Hindlimb muscle (tissue), 1 donor: ENCODE data around the gene FOXL2. TPM values are rescaled to one million over a fixed set of nuclear protein-coding genes. Genes with fewer than 3 reads are reported as not detected.

ENCODE experiments used
- DNase-seq: peaks from one replicate; pipeline ENCODE4 v3.0.0-alpha.2; 2013
- polyA plus RNA-seq: library from polyadenylated mRNA; unstranded; fragments of 120-200 nt; gene quantifications from one replicate; pipeline ENCODE4 v1.2.1, GENCODE V29; 2013; ENCODE audit not compliant: insufficient read length

Gene FOXL2
- not detected for polyA plus RNA-seq

GRCh38 chr3:138946663-138947494, at the start of gene FOXL2, which contains the start of gene FOXL2NB:
TSS of gene FOXL2 (minus strand) at chr3:138947137. CDS start at chr3:138946722, 415 bp downstream.
TSS of gene FOXL2NB (plus strand) at chr3:138947217. CDS start at chr3:138947365, 148 bp downstream.
- peak; percentile 71 for DNase-seq

- DNase-seq, result no peak
Observed at GRCh38 chr3:138995706-138996105, 48.8 kb upstream of the FOXL2 start.

GRCh38 chr3:138987181-138987580, 40.2 kb upstream of the FOXL2 start:
- no peak for DNase-seq

- DNase-seq, result no peak
Observed at GRCh38 chr3:138985932-138986331, 39.0 kb upstream of the FOXL2 start.

GRCh38 chr3:138984816-138985215, 37.9 kb upstream of the FOXL2 start:
- no peak for DNase-seq

GRCh38 chr3:138976047-138976446, 29.1 kb upstream of the FOXL2 start:
- no peak for DNase-seq

GRCh38 chr3:138975351-138975750, 28.4 kb upstream of the FOXL2 start:
- no peak for DNase-seq

- DNase-seq, result no peak
Observed at GRCh38 chr3:138974462-138974861, 27.5 kb upstream of the FOXL2 start.

- DNase-seq, result no peak
Observed at GRCh38 chr3:138972941-138973340, 26.0 kb upstream of the FOXL2 start.

- DNase-seq, result no peak
Observed at GRCh38 chr3:138971766-138972320, 24.9 kb upstream of the FOXL2 start.

- DNase-seq, result no peak
Observed at GRCh38 chr3:138964923-138965322, 18.0 kb upstream of the FOXL2 start.

GRCh38 chr3:138964264-138964663, 17.3 kb upstream of the FOXL2 start:
- DNase-seq, result no peak

GRCh38 chr3:138962854-138963560, 16.1 kb upstream of the FOXL2 start:
- no peak for DNase-seq

GRCh38 chr3:138960417-138960852, 13.5 kb upstream of the FOXL2 start:
- no peak for DNase-seq

- DNase-seq, result no peak
Observed at GRCh38 chr3:138950701-138951100, 3.8 kb upstream of the FOXL2 start.

- no peak for DNase-seq
Observed at GRCh38 chr3:138950006-138950644, 3.2 kb upstream of the FOXL2 start.

- DNase-seq, result no peak
Observed at GRCh38 chr3:138949445-138950005, 2.6 kb upstream of the FOXL2 start.

- DNase-seq, result no peak
Observed at GRCh38 chr3:138949002-138949418, 2.1 kb upstream of the FOXL2 start.

GRCh38 chr3:138948371-138949001, 1.5 kb upstream of the FOXL2 start:
- DNase-seq, result no peak

- no peak for DNase-seq
Observed at GRCh38 chr3:138947495-138948121, 671 bp upstream of the FOXL2 start.
